ENCODE results near the gene MED29. TPM values are rescaled to one million over a fixed set of nuclear protein-coding genes. Genes with fewer than 3 reads are reported as not detected.

Gene MED29
- total and polyA plus RNA-seq, 2 of the 4 experiments (the other 2 are of a cell fraction): 17.6 to 28.8 TPM

DNA sequence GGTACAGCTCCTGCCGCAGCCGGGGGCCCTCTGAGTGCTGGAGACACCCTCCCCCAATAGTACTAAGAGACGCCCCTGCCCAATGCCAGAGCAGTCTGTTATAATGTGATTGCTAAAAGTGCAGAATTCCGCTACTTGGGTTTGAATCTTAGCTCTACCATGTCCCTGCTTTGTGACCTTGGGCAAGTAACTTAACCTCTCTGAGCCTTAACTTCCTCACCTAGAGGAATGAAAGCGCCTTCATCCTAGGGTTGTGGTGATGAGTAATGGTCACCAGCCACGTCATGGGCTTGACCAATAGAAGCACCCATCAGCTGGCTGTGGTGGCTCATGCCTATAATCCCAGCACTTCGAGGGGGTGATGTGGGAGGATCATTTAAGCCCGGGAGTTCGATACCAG is 27.8 kb downstream of the MED29 start:
- Histone ChIP-seq H3K23ac (ENCODE audit: low read depth, low read length) (no peak overlapping the region), H3K14ac (replicated peaks; ENCODE audit: low read depth, low read length) (no peak overlapping the region), H2BK20ac (ENCODE audit: low read depth, low read length) (no peak overlapping the region), H3K4ac (ENCODE audit: low read depth, low read length) (no peak overlapping the region), H2AK5ac (ENCODE audit: low read depth, low read length) (no peak overlapping the region), H4K5ac (ENCODE audit: low read depth, low read length) (no peak overlapping the region), H3K27me3 (ENCODE audit: control insufficient read depth, insufficient read depth, low read length) (no peaks in the 10 kb centered on the region), H2AFZ (replicated peaks; ENCODE audit: low read length, poor library complexity) (no peak overlapping the region), H3K4me2 (ENCODE audit: low read depth, low read length) (no peak overlapping the region), H3K18ac (ENCODE audit: low read depth, low read length) (no peak overlapping the region), H3K9me3 (ENCODE audit: control insufficient read depth, insufficient read depth, low read length) (no peaks in the 10 kb centered on the region), H2BK5ac (ENCODE audit: low read depth, low read length, poor library complexity, severe bottlenecking) (no peak overlapping the region), H2BK15ac (ENCODE audit: low read depth, low read length) (no peak overlapping the region), H3K9me1 (ENCODE audit: insufficient read depth, low read length) (peaks cover 12% of the 10 kb centered on the region; the same call in 1 of the 2 replicates), H2BK120ac (ENCODE audit: low read depth, low read length) (no peak overlapping the region), H3K9ac (ENCODE audit: low read depth, low read length) (no peak overlapping the region), H3K36me3 (ENCODE audit: control insufficient read depth, insufficient read depth, low read length) (peaks cover 73% of the 10 kb centered on the region), H4K8ac (ENCODE audit: low read depth in 2 of 2, low read length in 2 of 2) (no peak overlapping the region), H3K4me3 (ENCODE audit: insufficient read depth, low read depth, low read length) (no peak overlapping the region), H3K27ac (ENCODE audit: insufficient read depth, low read length) (no peak overlapping the region), H3K56ac (ENCODE audit: extremely low read depth, insufficient read depth, low read length) (no peak overlapping the region), H3K79me1 (ENCODE audit: low read depth in 1 of 2, low read length in 2 of 2) (peaks cover 10 to 77% of the 10 kb centered on the region in 2 experiments), H3K4me1 (ENCODE audit: control insufficient read depth, insufficient read depth, low read length) (peaks cover 11% of the 10 kb centered on the region; the same call in 1 of the 2 replicates), H2AK9ac (replicated peaks; ENCODE audit: low read depth, low read length, poor library complexity) (no peak overlapping the region), H4K20me1 (ENCODE audit: insufficient read depth, low read length) (peaks cover 39% of the 10 kb centered on the region), H4K91ac (ENCODE audit: insufficient read depth, low read depth, low read length) (no peak overlapping the region)
- in situ Hi-C loops (cut with MboI; ENCODE audit: low sequenced_read_pairs) (no loop called here), dilution Hi-C loops (cut with HindIII; ENCODE audit: low sequenced_read_pairs, unreplicated experiment) (no loop called here), intact Hi-C loops (cut with micrococcal nuclease) (no loop called here)
- no TSS peak for BruUV-seq (replicated peaks)
- ChIA-PET POLR2A (ENCODE audit: unreplicated experiment) (no interaction called here), CTCF (no interaction called here)
- DNase-seq: no peak
- TF ChIP-seq MXI1 (IDR thresholded peaks at IDR 0.05; ENCODE audit: borderline replicate concordance, low read depth, low read length) (no peak), RFX5 (IDR thresholded peaks at IDR 0.05; ENCODE audit: low read depth, low read length) (no peak), BHLHE40 (IDR thresholded peaks at IDR 0.05; ENCODE audit: low read depth, low read length) (no peak), MAZ (IDR thresholded peaks at IDR 0.05; ENCODE audit: borderline replicate concordance, low read depth, low read length) (no peak), POLR2A (IDR thresholded peaks at IDR 0.05; ENCODE audit: low read depth, low read length) (no peak), CHD1 (IDR thresholded peaks at IDR 0.05; ENCODE audit: low read depth, low read length) (no peak), RAD21 (IDR thresholded peaks at IDR 0.05; ENCODE audit: low read length) (no peak), MAFK (IDR thresholded peaks at IDR 0.05; ENCODE audit: low read depth, low read length) (no peak), NFE2L2 (IDR thresholded peaks at IDR 0.05; ENCODE audit: low read depth, low read length) (no peak), RCOR1 (IDR thresholded peaks at IDR 0.05; ENCODE audit: insufficient replicate concordance, low read length) (no peak), SMC3 (IDR thresholded peaks at IDR 0.05; ENCODE audit: low read depth, low read length) (no peak)
- TF ChIP-seq, protein P1, sequence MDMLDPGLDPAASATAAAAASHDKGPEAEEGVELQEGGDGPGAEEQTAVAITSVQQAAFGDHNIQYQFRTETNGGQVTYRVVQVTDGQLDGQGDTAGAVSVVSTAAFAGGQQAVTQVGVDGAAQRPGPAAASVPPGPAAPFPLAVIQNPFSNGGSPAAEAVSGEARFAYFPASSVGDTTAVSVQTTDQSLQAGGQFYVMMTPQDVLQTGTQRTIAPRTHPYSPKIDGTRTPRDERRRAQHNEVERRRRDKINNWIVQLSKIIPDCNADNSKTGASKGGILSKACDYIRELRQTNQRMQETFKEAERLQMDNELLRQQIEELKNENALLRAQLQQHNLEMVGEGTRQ (IDR thresholded peaks at IDR 0.05; ENCODE audit: low read depth, low read length): no peak
- TF ChIP-seq, protein P2, sequence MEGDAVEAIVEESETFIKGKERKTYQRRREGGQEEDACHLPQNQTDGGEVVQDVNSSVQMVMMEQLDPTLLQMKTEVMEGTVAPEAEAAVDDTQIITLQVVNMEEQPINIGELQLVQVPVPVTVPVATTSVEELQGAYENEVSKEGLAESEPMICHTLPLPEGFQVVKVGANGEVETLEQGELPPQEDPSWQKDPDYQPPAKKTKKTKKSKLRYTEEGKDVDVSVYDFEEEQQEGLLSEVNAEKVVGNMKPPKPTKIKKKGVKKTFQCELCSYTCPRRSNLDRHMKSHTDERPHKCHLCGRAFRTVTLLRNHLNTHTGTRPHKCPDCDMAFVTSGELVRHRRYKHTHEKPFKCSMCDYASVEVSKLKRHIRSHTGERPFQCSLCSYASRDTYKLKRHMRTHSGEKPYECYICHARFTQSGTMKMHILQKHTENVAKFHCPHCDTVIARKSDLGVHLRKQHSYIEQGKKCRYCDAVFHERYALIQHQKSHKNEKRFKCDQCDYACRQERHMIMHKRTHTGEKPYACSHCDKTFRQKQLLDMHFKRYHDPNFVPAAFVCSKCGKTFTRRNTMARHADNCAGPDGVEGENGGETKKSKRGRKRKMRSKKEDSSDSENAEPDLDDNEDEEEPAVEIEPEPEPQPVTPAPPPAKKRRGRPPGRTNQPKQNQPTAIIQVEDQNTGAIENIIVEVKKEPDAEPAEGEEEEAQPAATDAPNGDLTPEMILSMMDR (conservative IDR thresholded peaks at IDR 0.05; ENCODE audit: low read depth, low read length): no peak
- WGBS, 2 experiments (ENCODE audit: extremely low coverage in 2 of 2, insufficient read length in 1 of 2): no CpG with 5 or more reads among the region's 9 CpGs
- no peak for ATAC-seq (ENCODE audit: low read depth)
